Measurements from ENCODE around the gene OSBPL8.

GRCh38 chr12:76413121-76413520 lies 146.4 kb downstream of the OSBPL8 start:
- TF ChIP-seq CTCF (IDR thresholded peaks at IDR 0.05) (no peak), ZFX (IDR thresholded peaks at IDR 0.05; ENCODE audit: borderline replicate concordance) (no peak)

Data from 22Rv1 (cell line).